Putamen (tissue), 1 donor: ENCODE data around the gene GAST.

Source experiments
- DNase-seq: peaks from one replicate; pipeline ENCODE4 v3.0.0-alpha.2; 2016; ENCODE audit warnings: low spot score

Gene GAST

GRCh38 chr17:41739661-41740352 is 27.7 kb downstream of the GAST start:
- no peak for DNase-seq

GRCh38 chr17:41740506-41740905 is 28.4 kb downstream of the GAST start:
- DNase-seq: no peak

- no peak for DNase-seq
Observed at GRCh38 chr17:41741709-41742108, 29.6 kb downstream of the GAST start.

GRCh38 chr17:41748275-41748674 is 36.1 kb downstream of the GAST start:
- no peak for DNase-seq

GRCh38 chr17:41750862-41751261 is 38.7 kb downstream of the GAST start:
- DNase-seq: no peak

- no peak for DNase-seq
Observed at GRCh38 chr17:41751288-41751687, 39.2 kb downstream of the GAST start.

GRCh38 chr17:41754066-41754465 is 41.9 kb downstream of the GAST start:
- DNase-seq: no peak

- DNase-seq: no peak
Observed at GRCh38 chr17:41758601-41759000, 46.5 kb downstream of the GAST start.

- DNase-seq: no peak
Observed at GRCh38 chr17:41760878-41761277, 48.7 kb downstream of the GAST start.

GRCh38 chr17:41762391-41762790 is 50.3 kb downstream of the GAST start:
- no peak for DNase-seq

- DNase-seq: no peak
Observed at GRCh38 chr17:41762841-41763240, 50.7 kb downstream of the GAST start.

- no peak for DNase-seq
Observed at GRCh38 chr17:41763327-41763726, 51.2 kb downstream of the GAST start.
